GM18858 (cell line): Measurements from ENCODE around the gene JAZF1.

Source experiments
- ATAC-seq: cut with Tn5 transposase; IDR thresholded peaks from one replicate; pipeline ENCODE4 v1.9.1; 2021; ENCODE audit not compliant: unreplicated experiment

Gene JAZF1

GRCh38 chr7:28192786-28193585 lies 12.4 kb upstream of the JAZF1 start:
- no peak for ATAC-seq

- ATAC-seq = no peak
These were observed 11.2 kb upstream of the JAZF1 start for GRCh38 chr7:28191751-28192150.

GRCh38 chr7:28191184-28191583 lies 10.6 kb upstream of the JAZF1 start:
- ATAC-seq = no peak

- ATAC-seq = no peak
These were observed 9.6 kb upstream of the JAZF1 start for GRCh38 chr7:28190077-28190710.

GRCh38 chr7:28187012-28187411 lies 6.4 kb upstream of the JAZF1 start:
- no peak for ATAC-seq

GRCh38 chr7:28183627-28184026 lies 3.0 kb upstream of the JAZF1 start:
- ATAC-seq = no peak

GRCh38 chr7:28182071-28182471 lies 1.5 kb upstream of the JAZF1 start:
- no peak for ATAC-seq

GRCh38 chr7:28181416-28181815 lies 821 bp upstream of the JAZF1 start:
- no peak for ATAC-seq

GRCh38 chr7:28180031-28180363 lies 598 bp downstream of the JAZF1 start:
- no peak for ATAC-seq

- peak; percentile 46 for ATAC-seq
These were observed 1.2 kb downstream of the JAZF1 start for GRCh38 chr7:28179120-28180030.

GRCh38 chr7:28178599-28178998 lies 2.0 kb downstream of the JAZF1 start:
- ATAC-seq = no peak

GRCh38 chr7:28177836-28178235 lies 2.8 kb downstream of the JAZF1 start:
- no peak for ATAC-seq

GRCh38 chr7:28176645-28177044 lies 4.0 kb downstream of the JAZF1 start:
- ATAC-seq = no peak

GRCh38 chr7:28176174-28176573 lies 4.4 kb downstream of the JAZF1 start:
- no peak for ATAC-seq

GRCh38 chr7:28174901-28175661 lies 5.5 kb downstream of the JAZF1 start:
- ATAC-seq = no peak

- no peak for ATAC-seq
These were observed 6.2 kb downstream of the JAZF1 start for GRCh38 chr7:28174442-28174841.

GRCh38 chr7:28173531-28173930 lies 7.1 kb downstream of the JAZF1 start:
- no peak for ATAC-seq

GRCh38 chr7:28172958-28173357 lies 7.6 kb downstream of the JAZF1 start:
- ATAC-seq = no peak

- no peak for ATAC-seq
These were observed 9.9 kb downstream of the JAZF1 start for GRCh38 chr7:28170701-28171100.

GRCh38 chr7:28169230-28169629 lies 11.4 kb downstream of the JAZF1 start:
- ATAC-seq = no peak
